Mesothelial cell of epicardium (in vitro differentiated cells): ENCODE measurements around the gene IFT22. TPM values are rescaled to one million over a fixed set of nuclear protein-coding genes. Genes with fewer than 3 reads are reported as not detected.

Source experiments
- DNase-seq, 2 experiments: peaks; one replicate each; pipeline ENCODE4 v3.0.0; 2021; ENCODE audit warnings: low spot score in 2 of 2; ENCODE audit not compliant: unreplicated experiment in 2 of 2
- H3K27ac Mint-ChIP-seq: 2 replicates; pipeline ENCODE4 v1.8.0; 2021; ENCODE audit warnings: mixed read lengths
- H3K27me3 Mint-ChIP-seq: 2 replicates; pipeline ENCODE4 v1.8.0; 2021; ENCODE audit warnings: low read depth, mixed read lengths
- H3K36me3 Mint-ChIP-seq: 2 replicates; pipeline ENCODE4 v1.8.0; 2021; ENCODE audit warnings: mixed read lengths
- H3K4me1 Mint-ChIP-seq: 2 replicates; pipeline ENCODE4 v1.8.0; 2021; ENCODE audit warnings: mixed read lengths
- H3K4me3 Mint-ChIP-seq: 2 replicates; pipeline ENCODE4 v1.8.0; 2021; ENCODE audit warnings: mild to moderate bottlenecking, moderate library complexity, mixed read lengths
- H3K9me3 Mint-ChIP-seq: 2 replicates; pipeline ENCODE4 v1.8.0; 2021; ENCODE audit warnings: mixed read lengths
- total RNA-seq: library from RNA; stranded (reverse); gene quantifications from 3 replicates; pipeline ENCODE4 v1.2.1, GENCODE V29; 2021
- TF ChIP-seq, protein P1 (sequence below): fragments of 200-600 bp; sonication (generic); IDR thresholded peaks from one replicate; pipeline ENCODE4 v1.5.0; 2021; ENCODE audit warnings: antibody characterized with exemption; ENCODE audit not compliant: unreplicated experiment

The IFT22 gene
- total RNA-seq, 1 donor from 2014 or later = 34.9 TPM

- TF ChIP-seq, protein P1, sequence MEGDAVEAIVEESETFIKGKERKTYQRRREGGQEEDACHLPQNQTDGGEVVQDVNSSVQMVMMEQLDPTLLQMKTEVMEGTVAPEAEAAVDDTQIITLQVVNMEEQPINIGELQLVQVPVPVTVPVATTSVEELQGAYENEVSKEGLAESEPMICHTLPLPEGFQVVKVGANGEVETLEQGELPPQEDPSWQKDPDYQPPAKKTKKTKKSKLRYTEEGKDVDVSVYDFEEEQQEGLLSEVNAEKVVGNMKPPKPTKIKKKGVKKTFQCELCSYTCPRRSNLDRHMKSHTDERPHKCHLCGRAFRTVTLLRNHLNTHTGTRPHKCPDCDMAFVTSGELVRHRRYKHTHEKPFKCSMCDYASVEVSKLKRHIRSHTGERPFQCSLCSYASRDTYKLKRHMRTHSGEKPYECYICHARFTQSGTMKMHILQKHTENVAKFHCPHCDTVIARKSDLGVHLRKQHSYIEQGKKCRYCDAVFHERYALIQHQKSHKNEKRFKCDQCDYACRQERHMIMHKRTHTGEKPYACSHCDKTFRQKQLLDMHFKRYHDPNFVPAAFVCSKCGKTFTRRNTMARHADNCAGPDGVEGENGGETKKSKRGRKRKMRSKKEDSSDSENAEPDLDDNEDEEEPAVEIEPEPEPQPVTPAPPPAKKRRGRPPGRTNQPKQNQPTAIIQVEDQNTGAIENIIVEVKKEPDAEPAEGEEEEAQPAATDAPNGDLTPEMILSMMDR = no peak
- Mint-ChIP-seq H3K27ac (no peak overlapping the region), H3K27me3 (no peaks in the 10 kb centered on the region), H3K4me3 (no peak overlapping the region), H3K9me3 (no peaks in the 10 kb centered on the region), H3K36me3 (no peaks in the 10 kb centered on the region), H3K4me1 (peaks cover 12% of the 10 kb centered on the region)
- no peak for DNase-seq
These were observed 25.9 kb upstream of the IFT22 start for GRCh38 chr7:101347477-101347876.

- no peak overlapping the region for H3K27ac Mint-ChIP-seq
- TF ChIP-seq, protein P1 = no peak
- H3K9me3 Mint-ChIP-seq = no peaks in the 10 kb centered on the region
- DNase-seq = no peak
- no peak overlapping the region for H3K4me3 Mint-ChIP-seq
- no peaks in the 10 kb centered on the region for H3K27me3 Mint-ChIP-seq
- peaks cover 5% of the 10 kb centered on the region for H3K4me1 Mint-ChIP-seq
- no peaks in the 10 kb centered on the region for H3K36me3 Mint-ChIP-seq
These were observed 21.3 kb upstream of the IFT22 start for GRCh38 chr7:101342892-101343291.

DNA sequence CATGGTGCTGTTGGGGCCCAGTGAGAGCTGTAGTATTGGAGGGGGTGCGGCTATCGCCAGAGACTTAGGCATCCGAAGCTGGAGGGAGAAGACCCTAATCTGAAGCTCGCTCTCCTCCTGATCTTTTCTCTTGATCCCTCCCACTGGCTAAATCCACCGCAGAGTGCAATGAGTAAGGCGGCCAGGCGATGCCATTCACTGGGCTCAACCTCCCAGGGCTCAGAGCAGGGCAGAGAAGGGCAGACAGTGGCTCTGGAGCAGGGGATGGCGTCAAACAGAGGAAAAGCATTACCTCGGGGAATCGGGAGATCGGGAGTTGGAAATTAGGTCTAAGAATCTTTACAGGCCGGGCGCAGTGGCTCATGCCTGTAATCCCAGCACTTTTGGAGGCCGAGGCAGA lies 18.8 kb upstream of the IFT22 start:
- TF ChIP-seq, protein P1 = no peak
- Mint-ChIP-seq H3K4me1 (peaks cover 5% of the 10 kb centered on the region), H3K27ac (no peak overlapping the region), H3K9me3 (no peaks in the 10 kb centered on the region), H3K36me3 (no peaks in the 10 kb centered on the region), H3K27me3 (no peaks in the 10 kb centered on the region), H3K4me3 (no peak overlapping the region)
- no peak for DNase-seq

- Mint-ChIP-seq H3K4me3 (no peak overlapping the region), H3K4me1 (peaks cover 12% of the 10 kb centered on the region), H3K27ac (no peak overlapping the region), H3K36me3 (no peaks in the 10 kb centered on the region), H3K27me3 (no peaks in the 10 kb centered on the region), H3K9me3 (no peaks in the 10 kb centered on the region)
- DNase-seq = no peak
- TF ChIP-seq, protein P1 = no peak
These were observed 12.3 kb upstream of the IFT22 start for GRCh38 chr7:101333912-101334311.

- Mint-ChIP-seq H3K4me3 (no peak overlapping the region), H3K27me3 (no peaks in the 10 kb centered on the region), H3K4me1 (peaks cover 12% of the 10 kb centered on the region), H3K9me3 (no peaks in the 10 kb centered on the region), H3K27ac (no peak overlapping the region), H3K36me3 (no peaks in the 10 kb centered on the region)
- no peak for DNase-seq
- TF ChIP-seq, protein P1 = no peak
These were observed 10.4 kb upstream of the IFT22 start for GRCh38 chr7:101332026-101332425.

DNA sequence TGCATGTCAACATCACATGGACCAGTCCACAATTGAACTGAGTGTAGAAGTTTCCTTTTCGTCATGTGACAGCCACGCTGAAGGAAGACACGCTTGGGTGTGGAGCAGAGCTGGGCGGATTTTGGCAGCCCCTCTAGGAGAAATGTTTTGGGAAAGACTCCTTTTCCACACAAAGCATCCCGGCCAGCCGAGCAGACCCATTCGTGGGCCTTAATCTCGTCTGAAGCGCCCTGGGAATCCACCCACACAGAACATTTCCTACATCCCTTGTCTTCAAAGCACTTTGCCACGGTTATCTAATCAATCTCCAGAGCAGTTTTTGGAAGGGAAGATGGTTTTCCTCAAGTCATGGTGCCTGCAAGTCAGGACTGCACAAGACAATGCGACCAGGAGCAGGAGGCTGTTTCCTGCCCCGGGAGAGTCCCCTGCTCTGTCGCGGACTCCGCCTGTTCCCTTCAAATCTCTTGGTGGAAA lies 8.4 kb upstream of the IFT22 start:
- TF ChIP-seq, protein P1 = no peak
- Mint-ChIP-seq H3K27ac (peak overlapping the region; percentile 67), H3K36me3 (no peaks in the 10 kb centered on the region), H3K27me3 (no peaks in the 10 kb centered on the region), H3K4me3 (peak overlapping the region; percentile 33), H3K4me1 (peaks cover 12% of the 10 kb centered on the region), H3K9me3 (no peaks in the 10 kb centered on the region)
- no peak for DNase-seq
